Astrocyte (in vitro differentiated cells and primary cell): ENCODE data around the gene SMPD3.

Experiments used
- EZH2 ChIP-seq: IDR thresholded peaks from 2 replicates; pipeline ENCODE4 v1.6.1; 2012; ENCODE audit warnings: mild to moderate bottlenecking, low read length, inconsistent platforms; ENCODE audit not compliant: insufficient read depth
- TF ChIP-seq, protein P1 (sequence below): IDR thresholded peaks from 2 replicates; pipeline ENCODE4 v1.5.1; 2011; ENCODE audit warnings: low read depth, mild to moderate bottlenecking, inconsistent platforms, low read length, moderate library complexity; ENCODE audit not compliant: insufficient read depth

GRCh38 chr16:68362262-68362913 is 85.9 kb downstream of the SMPD3 start:
- TF ChIP-seq, protein P1, sequence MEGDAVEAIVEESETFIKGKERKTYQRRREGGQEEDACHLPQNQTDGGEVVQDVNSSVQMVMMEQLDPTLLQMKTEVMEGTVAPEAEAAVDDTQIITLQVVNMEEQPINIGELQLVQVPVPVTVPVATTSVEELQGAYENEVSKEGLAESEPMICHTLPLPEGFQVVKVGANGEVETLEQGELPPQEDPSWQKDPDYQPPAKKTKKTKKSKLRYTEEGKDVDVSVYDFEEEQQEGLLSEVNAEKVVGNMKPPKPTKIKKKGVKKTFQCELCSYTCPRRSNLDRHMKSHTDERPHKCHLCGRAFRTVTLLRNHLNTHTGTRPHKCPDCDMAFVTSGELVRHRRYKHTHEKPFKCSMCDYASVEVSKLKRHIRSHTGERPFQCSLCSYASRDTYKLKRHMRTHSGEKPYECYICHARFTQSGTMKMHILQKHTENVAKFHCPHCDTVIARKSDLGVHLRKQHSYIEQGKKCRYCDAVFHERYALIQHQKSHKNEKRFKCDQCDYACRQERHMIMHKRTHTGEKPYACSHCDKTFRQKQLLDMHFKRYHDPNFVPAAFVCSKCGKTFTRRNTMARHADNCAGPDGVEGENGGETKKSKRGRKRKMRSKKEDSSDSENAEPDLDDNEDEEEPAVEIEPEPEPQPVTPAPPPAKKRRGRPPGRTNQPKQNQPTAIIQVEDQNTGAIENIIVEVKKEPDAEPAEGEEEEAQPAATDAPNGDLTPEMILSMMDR, result no peak
- no peak for TF ChIP-seq EZH2
